NOMO-1 treated with DMSO at 0.1 percent for 48 hours (cell line): Measurements from ENCODE around the gene AP3S2.
"Not testable (repeated sequence)": the region's sequence is repeated elsewhere in the genome, so short reads cannot be mapped to it uniquely, and the experiment has no call there.

Experiments used
- DNase-seq: peaks from one replicate; lab custom pipeline; 2025; ENCODE audit not compliant: unreplicated experiment; lab: John Stamatoyannopoulos, UW

AP3S2 gene

GRCh38 chr15:89903858-89904130 is 10.0 kb upstream of the AP3S2 start:
- no peak for DNase-seq

- DNase-seq = no peak
These were observed 9.4 kb upstream of the AP3S2 start for GRCh38 chr15:89903015-89903857.

- no peak for DNase-seq
These were observed 7.1 kb upstream of the AP3S2 start for GRCh38 chr15:89900849-89901248.

GRCh38 chr15:89899951-89900567 is 6.3 kb upstream of the AP3S2 start:
- no peak for DNase-seq

- peak; percentile 36 for DNase-seq
These were observed 5.6 kb upstream of the AP3S2 start for GRCh38 chr15:89899295-89899945.

GRCh38 chr15:89898614-89899294 is 5.0 kb upstream of the AP3S2 start:
- peak; percentile 50 for DNase-seq

- no peak for DNase-seq
These were observed 4.4 kb upstream of the AP3S2 start for GRCh38 chr15:89898146-89898545.

- DNase-seq = peak; percentile 63
These were observed 767 bp downstream of the AP3S2 start for GRCh38 chr15:89893027-89893426.

- DNase-seq = peak; percentile 17
These were observed 5.5 kb downstream of the AP3S2 start for GRCh38 chr15:89888214-89888804.

- DNase-seq = no peak
These were observed 8.2 kb downstream of the AP3S2 start for GRCh38 chr15:89885611-89886010.

- DNase-seq = not testable (repeated sequence)
These were observed 8.6 kb downstream of the AP3S2 start for GRCh38 chr15:89885179-89885578.

GRCh38 chr15:89883518-89883917 is 10.3 kb downstream of the AP3S2 start:
- DNase-seq = no peak

GRCh38 chr15:89880727-89881126 is 13.1 kb downstream of the AP3S2 start:
- DNase-seq = no peak

GRCh38 chr15:89878323-89878722 is 15.5 kb downstream of the AP3S2 start:
- no peak for DNase-seq

- DNase-seq = peak; percentile 33
These were observed 16.7 kb downstream of the AP3S2 start for GRCh38 chr15:89877083-89877425.

- DNase-seq = peak; percentile 47
These were observed 17.3 kb downstream of the AP3S2 start for GRCh38 chr15:89876396-89877082.

GRCh38 chr15:89875741-89876140 is 18.1 kb downstream of the AP3S2 start:
- no peak for DNase-seq

- DNase-seq = peak; percentile 69
These were observed 18.7 kb downstream of the AP3S2 start for GRCh38 chr15:89874926-89875564.

- DNase-seq = no peak
These were observed 23.0 kb downstream of the AP3S2 start for GRCh38 chr15:89870688-89871288.

GRCh38 chr15:89870006-89870405 is 23.8 kb downstream of the AP3S2 start:
- DNase-seq = peak; percentile 71
